D721Med (cell line): ENCODE measurements around the gene CCHCR1.
"Not testable (repeated sequence)": the region's sequence is repeated elsewhere in the genome, so short reads cannot be mapped to it uniquely, and the experiment has no call there.

Source experiments
- DNase-seq: peaks from one replicate; pipeline ENCODE4 v3.0.0; 2011; ENCODE audit warnings: low spot score; ENCODE audit not compliant: insufficient read length
- FAIRE-seq: peaks from 2 replicates; lab custom pipeline; 2011; peaks lifted over from hg19 to GRCh38; lab: Jason Lieb, UNC
- CTCF ChIP-seq: IDR thresholded peaks from 2 replicates; pipeline ENCODE4 v1.5.1; 2012; ENCODE audit warnings: mild to moderate bottlenecking, control low read depth; ENCODE audit not compliant: insufficient read depth; ENCODE audit errors: missing control alignments

The CCHCR1 gene

DNA sequence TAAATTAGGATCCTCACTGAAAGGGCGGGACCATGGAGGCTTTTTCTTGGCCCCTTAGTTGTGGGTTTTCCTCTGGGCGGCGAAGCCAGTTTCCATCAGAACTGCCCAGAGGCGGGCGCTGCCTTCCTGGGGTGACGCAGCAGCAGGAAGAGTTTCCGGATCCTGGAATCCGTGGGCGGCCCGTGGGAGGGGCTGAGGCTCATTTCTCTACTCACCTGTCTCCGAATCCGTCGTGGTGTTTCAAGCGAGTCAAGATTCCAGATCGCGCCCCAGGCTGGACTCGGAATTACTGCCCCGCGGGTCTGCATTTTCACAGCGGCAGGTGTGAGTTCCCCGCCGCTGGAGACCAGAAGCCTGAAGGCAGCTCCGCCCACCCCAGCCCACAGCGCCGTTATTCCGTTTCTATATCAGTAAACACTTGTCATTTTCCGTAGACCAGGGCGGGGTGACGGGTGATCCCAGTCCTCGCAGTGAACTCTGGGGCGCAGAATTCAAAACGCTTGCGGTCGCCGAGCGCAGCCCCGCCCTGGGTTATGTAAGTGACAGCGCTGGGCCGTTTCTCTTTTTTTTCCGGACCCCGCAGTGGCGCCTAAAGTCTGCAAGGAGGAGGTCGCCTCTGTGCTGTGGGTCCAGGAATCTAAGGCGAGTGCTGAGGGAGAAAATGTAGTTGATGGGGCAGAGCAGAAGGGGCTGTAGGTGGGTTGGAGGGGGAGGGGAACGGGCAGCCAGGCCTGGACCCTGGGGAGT, 40.1 kb upstream of the CCHCR1 start:
- no peak for TF ChIP-seq CTCF
- FAIRE-seq (no peak), DNase-seq (no peak)

GRCh38 chr6:31196251-31197022, 38.8 kb upstream of the CCHCR1 start:
- not testable (repeated sequence) for DNase-seq, FAIRE-seq

DNA sequence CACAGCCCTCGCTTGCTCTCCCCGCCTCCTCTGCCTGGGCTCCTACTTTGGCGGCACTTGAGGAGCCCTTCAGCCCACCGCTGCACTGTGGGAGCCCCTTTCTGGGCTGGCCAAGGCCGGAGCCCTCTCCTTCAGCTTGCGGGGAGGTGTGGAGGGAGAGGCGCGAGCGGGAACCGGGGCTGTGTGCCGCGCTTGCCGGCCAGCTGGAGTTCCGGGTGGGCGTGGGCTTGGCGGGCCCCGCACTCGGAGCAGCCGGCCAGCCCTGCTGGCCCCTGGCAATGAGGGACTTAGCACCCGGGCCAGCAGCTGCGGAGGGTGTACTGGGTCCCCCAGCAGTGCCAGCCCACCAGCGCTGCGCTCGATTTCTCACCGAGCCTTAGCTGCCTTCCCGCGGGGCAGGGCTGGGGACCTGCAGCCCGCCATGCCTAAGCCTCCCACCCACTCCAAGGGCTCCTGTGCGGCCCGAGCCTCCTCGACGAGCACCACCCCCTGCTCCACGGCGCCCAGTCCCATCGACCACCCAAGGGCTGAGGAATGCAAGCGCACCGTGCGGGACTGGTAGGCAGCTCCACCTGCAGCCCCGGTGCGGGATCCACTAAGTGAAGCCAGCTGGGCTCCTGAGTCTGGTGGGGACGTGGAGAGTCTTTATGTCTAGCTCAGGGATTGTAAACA, 37.8 kb upstream of the CCHCR1 start:
- DNase-seq, FAIRE-seq: not testable (repeated sequence)

- FAIRE-seq, result no peak
- no peak for TF ChIP-seq CTCF
- DNase-seq, result no peak
Observed at GRCh38 chr6:31194061-31194834, 36.6 kb upstream of the CCHCR1 start.

DNA sequence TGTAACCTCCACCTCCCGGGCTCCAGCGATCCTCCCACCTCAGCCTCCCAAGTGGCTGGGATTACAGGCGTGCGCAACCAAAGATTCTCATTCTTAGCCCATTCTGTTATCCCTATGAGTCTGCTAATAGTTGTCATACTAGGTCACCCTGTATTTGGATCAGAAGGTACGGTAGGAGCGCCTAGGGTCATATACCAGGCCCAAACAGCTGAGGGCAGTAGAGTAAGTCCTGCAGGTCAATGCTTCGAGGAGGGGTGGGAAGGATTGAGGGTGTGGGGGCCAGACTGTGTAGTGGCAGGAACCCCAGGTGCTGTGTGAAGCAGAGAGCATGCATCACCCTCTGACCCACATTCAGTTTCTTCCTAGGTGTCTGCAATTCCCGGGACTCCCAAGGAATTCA, 35.6 kb upstream of the CCHCR1 start:
- DNase-seq, result no peak
- no peak for FAIRE-seq
- no peak for TF ChIP-seq CTCF

DNA sequence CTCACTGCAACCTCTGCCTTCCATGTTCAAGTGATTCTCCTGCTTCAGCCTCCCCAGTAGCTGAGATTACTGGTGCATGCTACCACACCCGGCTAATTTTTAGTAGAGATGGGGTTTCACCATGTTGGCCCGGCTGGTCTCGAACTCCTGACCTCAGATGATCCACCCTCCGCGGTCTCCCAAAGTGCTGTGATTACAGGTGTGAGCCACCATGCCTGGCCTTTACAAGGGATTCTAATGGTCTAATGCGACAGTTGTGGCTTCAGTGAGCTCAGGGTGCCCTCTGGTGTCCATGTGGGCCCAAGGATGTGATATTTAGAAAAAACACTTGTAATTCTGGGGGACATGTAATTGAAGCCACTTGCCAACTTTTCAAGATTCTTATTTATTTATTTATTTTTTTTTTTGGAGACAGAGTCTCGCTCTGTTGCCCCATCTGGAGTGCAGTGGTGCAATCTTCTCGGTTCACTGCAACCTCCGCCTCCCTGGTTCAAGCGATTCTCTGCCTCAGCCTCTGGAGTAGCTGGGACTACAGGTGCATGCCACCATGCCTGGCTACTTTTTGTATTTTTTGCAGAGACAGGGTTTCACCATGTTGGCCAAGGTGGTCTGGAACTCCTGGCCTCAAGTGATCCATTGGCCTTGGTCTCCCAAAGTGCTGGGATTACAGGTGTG, 35.0 kb upstream of the CCHCR1 start:
- FAIRE-seq, DNase-seq: not testable (repeated sequence)
- TF ChIP-seq CTCF, result peak; percentile 88

DNA sequence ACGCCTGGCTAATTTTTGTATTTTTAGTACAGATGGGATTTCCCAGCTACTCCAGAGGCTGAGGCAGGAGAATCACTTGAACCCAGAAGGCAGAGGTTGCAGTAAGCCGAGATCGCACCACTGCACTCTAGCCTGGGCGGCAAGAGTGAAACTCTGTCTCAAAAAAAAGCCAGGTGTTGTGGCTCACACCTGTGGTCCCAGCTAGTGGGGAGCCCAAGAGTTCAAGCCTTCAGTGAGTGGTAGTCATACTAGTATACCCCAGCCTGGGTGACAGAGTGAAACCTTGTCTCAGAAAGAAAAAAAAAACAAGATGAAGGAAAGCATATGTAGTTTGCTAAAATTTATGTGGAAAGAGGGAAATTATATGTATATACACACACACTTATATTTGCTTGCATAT, 32.9 kb upstream of the CCHCR1 start:
- no peak for TF ChIP-seq CTCF
- FAIRE-seq (no peak), DNase-seq (no peak)

DNA sequence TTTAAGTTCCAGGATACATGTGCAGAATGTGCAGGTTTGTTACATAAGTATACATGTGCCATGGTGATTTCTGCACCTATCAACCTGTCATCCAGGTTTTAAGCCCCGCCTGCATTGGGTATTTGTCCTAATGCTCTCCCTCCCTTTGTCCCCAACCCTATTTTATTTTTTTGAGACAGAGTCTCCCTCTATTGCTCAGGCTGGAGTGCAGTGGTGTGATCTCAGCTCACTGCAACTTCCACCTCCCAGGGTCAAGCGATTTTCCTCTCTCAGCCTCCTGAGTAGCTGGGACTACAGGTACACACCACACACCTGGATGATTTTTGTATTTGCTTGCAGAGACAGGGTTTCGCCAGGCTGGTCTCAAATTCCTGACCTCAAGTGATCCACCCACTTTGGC, 31.6 kb upstream of the CCHCR1 start:
- DNase-seq, FAIRE-seq: not testable (repeated sequence)
